HepG2 (cell line): Measurements from ENCODE around the gene STEAP1. TPM values are rescaled to one million over a fixed set of nuclear protein-coding genes. Genes with fewer than 3 reads are reported as not detected.

ENCODE experiments used
- BRF2 ChIP-seq: sonication (generic); formaldehyde crosslinking; IDR thresholded peaks from 2 replicates; pipeline ENCODE4 v1.8.1; 2022; ENCODE audit warnings: mild to moderate bottlenecking, missing genetic modification reagents
- EEA1 ChIP-seq: sonication (generic); formaldehyde crosslinking; IDR thresholded peaks from 2 replicates; pipeline ENCODE4 v1.5.1; 2020; ENCODE audit warnings: mild to moderate bottlenecking, missing genetic modification reagents, borderline replicate concordance
- ETV5 ChIP-seq: IDR thresholded peaks from 2 replicates; pipeline ENCODE4 v1.6.1; 2018; ENCODE audit warnings: missing biosample characterization, missing genetic modification reagents, inconsistent platforms, borderline replicate concordance
- HNF4A ChIP-seq: sonication (generic); formaldehyde crosslinking; IDR thresholded peaks from 2 replicates; pipeline ENCODE4 v1.4.0; 2020; ENCODE audit warnings: missing genetic modification reagents
- MXI1 ChIP-seq: IDR thresholded peaks from 3 replicates; pipeline ENCODE4 v1.6.1; 2012; ENCODE audit warnings: low read depth, low read length, inconsistent platforms, borderline replicate concordance
- POGK ChIP-seq: sonication (generic); formaldehyde crosslinking; conservative IDR thresholded peaks from 2 replicates; pipeline ENCODE4 v1.8.0; 2022; ENCODE audit warnings: mild to moderate bottlenecking, moderate library complexity, missing genetic modification reagents
- PPARG ChIP-seq: conservative IDR thresholded peaks from 2 replicates; pipeline ENCODE4 v1.6.1; 2016; ENCODE audit warnings: missing biosample characterization, missing genetic modification reagents
- TEAD2 ChIP-seq: sonication (generic); formaldehyde crosslinking; IDR thresholded peaks from 2 replicates; pipeline ENCODE4 v1.9.0; 2021; ENCODE audit warnings: missing genetic modification reagents
- THAP11 ChIP-seq: IDR thresholded peaks from 2 replicates; pipeline ENCODE4 v1.6.1; 2016; ENCODE audit warnings: missing biosample characterization, missing genetic modification reagents
- ZBTB43 ChIP-seq: sonication (generic); formaldehyde crosslinking; conservative IDR thresholded peaks from 2 replicates; pipeline ENCODE4 v1.4.0; 2020; ENCODE audit warnings: missing genetic modification reagents
- ZFP36L1 ChIP-seq: sonication (generic); formaldehyde crosslinking; IDR thresholded peaks from 2 replicates; pipeline ENCODE4 v1.8.0; 2022; ENCODE audit warnings: mild to moderate bottlenecking, missing genetic modification reagents, moderate library complexity
- ZHX1 ChIP-seq: sonication (generic); formaldehyde crosslinking; IDR thresholded peaks from 2 replicates; pipeline ENCODE4 v1.8.1; 2022; ENCODE audit warnings: low read depth, mild to moderate bottlenecking, missing genetic modification reagents
- ZNF235 ChIP-seq: sonication (generic); formaldehyde crosslinking; IDR thresholded peaks from 2 replicates; pipeline ENCODE4 v1.8.1; 2023; ENCODE audit warnings: mild to moderate bottlenecking, missing genetic modification reagents, borderline replicate concordance
- ZNF333 ChIP-seq: sonication (generic); formaldehyde crosslinking; IDR thresholded peaks from 2 replicates; pipeline ENCODE4 v1.4.0; 2020; ENCODE audit warnings: mild to moderate bottlenecking, missing genetic modification reagents, borderline replicate concordance
- ZNF350 ChIP-seq: sonication (generic); formaldehyde crosslinking; IDR thresholded peaks from 2 replicates; pipeline ENCODE4 v1.4.0; 2020; ENCODE audit warnings: mild to moderate bottlenecking, low read depth, missing genetic modification reagents, borderline replicate concordance
- ZNF556 ChIP-seq: sonication (generic); formaldehyde crosslinking; IDR thresholded peaks from 2 replicates; pipeline ENCODE4 v1.4.0; 2020; ENCODE audit warnings: mild to moderate bottlenecking, missing genetic modification reagents, borderline replicate concordance
- ZNF607 ChIP-seq: sonication (generic); formaldehyde crosslinking; IDR thresholded peaks from 2 replicates; pipeline ENCODE4 v1.5.1; 2020; ENCODE audit warnings: missing genetic modification reagents, mild to moderate bottlenecking, borderline replicate concordance
- polyA plus RNA-seq, 8 experiments: library from polyadenylated mRNA; depleted of rRNA in 3 of 8; stranded (reverse) in 7 of 8; unstranded in 1 of 8; fragments of >200 nt; fragmentation: Illumina TruSeq in 4 of 8; extraction: Trizol in 4 of 8; gene quantifications; 2 replicates each; pipeline versions ENCODE4 v1.2.1 to v1.2.3, GENCODE V29; 2011 to 2016; ENCODE audit warnings: low read depth in 4 of 8, missing spikeins in 1 of 8, mixed read lengths in 1 of 8; ENCODE audit not compliant: insufficient read depth in 1 of 8
- total RNA-seq, 5 experiments: library from RNA; depleted of rRNA; stranded (reverse); fragments of >200 nt; fragmentation: Illumina TruSeq; extraction: Trizol; gene quantifications; 2 replicates each; pipeline ENCODE4 v1.2.3, GENCODE V29; 2016; ENCODE audit warnings: low read depth in 1 of 5

Gene STEAP1
- total and polyA plus RNA-seq, 2 of the 13 experiments (the other 11 are each of a cell fraction or from before 2014, with no cell fraction given), result 23.2 to 24.2 TPM

GRCh38 chr7:90153943-90154771, at the start of gene STEAP1 (continued):
- TF ChIP-seq ZBTB43 (CRISPR knock-in tag) (peak; percentile 83), ETV5 (CRISPR knock-in tag) (peak; percentile 82), BRF2 (CRISPR knock-in tag) (0 out of 2 replicates have a peak, but pooled peaks have one; percentile 65), POGK (CRISPR knock-in tag) (peak; percentile 92), ZNF607 (CRISPR knock-in tag) (peak; percentile 28; the same call in 1 of the 2 replicates), ZNF333 (CRISPR knock-in tag) (0 out of 2 replicates have a peak, but pooled peaks have one; percentile 58), ZNF556 (CRISPR knock-in tag) (0 out of 2 replicates have a peak, but pooled peaks have one; percentile 80), TEAD2 (CRISPR knock-in tag) (0 out of 2 replicates have a peak, but pooled peaks have one; percentile 34), ZNF350 (peak; percentile 49; the same call in 1 of the 2 replicates), ZNF235 (CRISPR knock-in tag) (0 out of 2 replicates have a peak, but pooled peaks have one; percentile 49), THAP11 (CRISPR knock-in tag) (peak; percentile 58; the same call in 1 of the 2 replicates), PPARG (CRISPR knock-in tag) (0 out of 2 replicates have a peak, but pooled peaks have one; percentile 40), EEA1 (CRISPR knock-in tag) (peak; percentile 39; the same call in 1 of the 2 replicates), ZHX1 (CRISPR knock-in tag) (peak; percentile 88; the same call in 1 of the 2 replicates), MXI1 (peak; percentile 56; the same call in 1 of the 3 replicates), ZFP36L1 (CRISPR knock-in tag) (peak; percentile 68), HNF4A (CRISPR knock-in tag) (peak; percentile 48)
